Right atrium auricular region (tissue), 2 donors: Measurements from ENCODE around the gene USPL1. TPM values are rescaled to one million over a fixed set of nuclear protein-coding genes. Genes with fewer than 3 reads are reported as not detected.

Experiments used
- DNase-seq: peaks from one replicate; pipeline ENCODE4 v3.0.0-alpha.2; 2019; ENCODE audit warnings: low spot score
- H3K27ac ChIP-seq, 2 donors: fragments of 200-600 bp; sonication (generic); 1 replicate in 1 of 2; 2 replicates in 1 of 2; pipeline ENCODE4 v1.5.1; 2016 to 2019
- H3K27me3 ChIP-seq, 2 donors: fragments of 200-600 bp; sonication (generic); one replicate each; pipeline versions ENCODE4 v1.5.1 to v1.6.0; 2017 to 2019
- H3K36me3 ChIP-seq: fragments of 200-600 bp; sonication (generic); one replicate; pipeline ENCODE4 v1.5.1; 2016
- H3K4me1 ChIP-seq, 2 donors: fragments of 200-600 bp; sonication (generic); one replicate each; pipeline versions ENCODE4 v1.5.1 to v1.6.0; 2017 to 2019
- H3K4me3 ChIP-seq, 2 donors: fragments of 200-600 bp; sonication (generic); 1 replicate in 1 of 2; 2 replicates in 1 of 2; pipeline ENCODE4 v1.5.1; 2017 to 2019; ENCODE audit warnings: mild to moderate bottlenecking in 1 of 2, moderate library complexity in 1 of 2
- H3K9me3 ChIP-seq, 2 donors: fragments of 200-600 bp; sonication (generic); one replicate each; pipeline ENCODE4 v1.5.1; 2019
- CTCF ChIP-seq, 2 donors: fragments of 200-600 bp; sonication (generic); IDR thresholded peaks; one replicate each; pipeline ENCODE4 v1.5.1; 2019; ENCODE audit warnings: antibody characterized with exemption in 2 of 2
- total RNA-seq, 2 donors: library from RNA; depleted of rRNA; stranded (reverse); fragments of >200 nt; gene quantifications; one replicate each; pipeline ENCODE4 v1.1.0, GENCODE V29; 2016

The USPL1 gene
- total RNA-seq, 2 donors from 2014 or later = 13.5 to 15.8 TPM

- H3K27me3 ChIP-seq = no peaks in the 10 kb centered on the region
- H3K9me3 ChIP-seq = no peaks in the 10 kb centered on the region
- H3K4me1 ChIP-seq = no peaks in the 10 kb centered on the region
- no peak for DNase-seq
- no peak for TF ChIP-seq CTCF (IDR thresholded peaks at IDR 0.05)
- H3K36me3 ChIP-seq = no peaks in the 10 kb centered on the region
- H3K4me3 ChIP-seq = no peak overlapping the region
- H3K27ac ChIP-seq = no peak overlapping the region
These were observed 48.4 kb downstream of the USPL1 start for GRCh38 chr13:30666113-30666512.

- H3K4me1 ChIP-seq = no peaks in the 10 kb centered on the region
- H3K4me3 ChIP-seq = no peak overlapping the region
- DNase-seq = no peak
- TF ChIP-seq CTCF (IDR thresholded peaks at IDR 0.05) = no peak
- no peak overlapping the region for H3K27ac ChIP-seq
- H3K9me3 ChIP-seq = no peaks in the 10 kb centered on the region
- H3K27me3 ChIP-seq = no peaks in the 10 kb centered on the region
- no peaks in the 10 kb centered on the region for H3K36me3 ChIP-seq
These were observed 49.3 kb downstream of the USPL1 start for GRCh38 chr13:30667014-30667413.

GRCh38 chr13:30668312-30668711, 50.6 kb downstream of the USPL1 start:
- no peak for TF ChIP-seq CTCF (IDR thresholded peaks at IDR 0.05)
- H3K4me3 ChIP-seq = no peak overlapping the region
- DNase-seq = no peak

GRCh38 chr13:30671271-30671815, 53.6 kb downstream of the USPL1 start:
- no peak for TF ChIP-seq CTCF (IDR thresholded peaks at IDR 0.05)
- no peak for DNase-seq
- Histone ChIP-seq H3K27me3 (no peaks in the 10 kb centered on the region), H3K9me3 (no peaks in the 10 kb centered on the region), H3K27ac (no peak overlapping the region), H3K4me3 (no peak overlapping the region), H3K36me3 (no peaks in the 10 kb centered on the region), H3K4me1 (peaks cover 0 to 10% of the 10 kb centered on the region in 2 donors)

More at GRCh38 chr13:30668312-30668711, 50.6 kb downstream of the USPL1 start:
- Histone ChIP-seq H3K9me3 (no peaks in the 10 kb centered on the region), H3K4me1 (peaks cover 0 to 5% of the 10 kb centered on the region in 2 donors), H3K36me3 (no peaks in the 10 kb centered on the region), H3K27me3 (no peaks in the 10 kb centered on the region), H3K27ac (no peak overlapping the region)

- Histone ChIP-seq H3K27ac (peak overlapping the region; percentile 74 to 77), H3K4me1 (peaks cover 0 to 10% of the 10 kb centered on the region in 2 donors), H3K4me3 (peak overlapping the region; percentile 44 to 56), H3K36me3 (no peaks in the 10 kb centered on the region), H3K9me3 (no peaks in the 10 kb centered on the region), H3K27me3 (no peaks in the 10 kb centered on the region)
- peak; percentile 91 for DNase-seq
- TF ChIP-seq CTCF (IDR thresholded peaks at IDR 0.05) = peak; percentile 67 to 83
These were observed 56.2 kb downstream of the USPL1 start for GRCh38 chr13:30673669-30674521.
